ENCODE data around the gene ALG2. TPM values are rescaled to one million over a fixed set of nuclear protein-coding genes. Genes with fewer than 3 reads are reported as not detected.
A peak's percentile ranks its signal among the peaks of the same experiment; 100 is the strongest.
"Not testable (repeated sequence)": the region's sequence is repeated elsewhere in the genome, so short reads cannot be mapped to it uniquely, and the experiment has no call there.

Gene ALG2
- total RNA-seq, 1 donor from 2014 or later: 16.0 TPM

GRCh38 chr9:99244344-99245260 is 22.9 kb upstream of the ALG2 start:
- no peak for DNase-seq (ENCODE audit: low spot score)
- intact Hi-C loops (cut with DNase I): no loop called here

DNA sequence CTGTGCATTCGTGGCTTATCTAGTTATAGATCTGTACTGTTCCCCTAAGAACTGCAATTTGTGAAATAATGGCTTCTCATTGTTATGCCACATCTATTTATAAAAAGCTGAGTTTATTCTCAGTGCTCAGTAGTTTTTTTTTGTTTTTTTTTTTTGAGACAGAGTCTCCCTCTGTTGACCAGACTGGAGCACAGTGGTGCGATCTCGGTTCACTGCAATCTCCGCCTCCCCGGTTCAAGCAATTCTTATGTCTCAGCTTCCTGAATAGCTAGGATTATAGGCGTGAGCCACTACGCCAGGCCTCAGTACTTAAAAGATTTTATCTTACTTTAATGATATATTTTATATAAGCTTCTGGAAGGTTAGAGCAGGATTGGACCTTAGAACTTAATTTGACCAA is 19.4 kb upstream of the ALG2 start:
- intact Hi-C loops (cut with DNase I): no loop called here
- DNase-seq (ENCODE audit: low spot score): no peak

DNA sequence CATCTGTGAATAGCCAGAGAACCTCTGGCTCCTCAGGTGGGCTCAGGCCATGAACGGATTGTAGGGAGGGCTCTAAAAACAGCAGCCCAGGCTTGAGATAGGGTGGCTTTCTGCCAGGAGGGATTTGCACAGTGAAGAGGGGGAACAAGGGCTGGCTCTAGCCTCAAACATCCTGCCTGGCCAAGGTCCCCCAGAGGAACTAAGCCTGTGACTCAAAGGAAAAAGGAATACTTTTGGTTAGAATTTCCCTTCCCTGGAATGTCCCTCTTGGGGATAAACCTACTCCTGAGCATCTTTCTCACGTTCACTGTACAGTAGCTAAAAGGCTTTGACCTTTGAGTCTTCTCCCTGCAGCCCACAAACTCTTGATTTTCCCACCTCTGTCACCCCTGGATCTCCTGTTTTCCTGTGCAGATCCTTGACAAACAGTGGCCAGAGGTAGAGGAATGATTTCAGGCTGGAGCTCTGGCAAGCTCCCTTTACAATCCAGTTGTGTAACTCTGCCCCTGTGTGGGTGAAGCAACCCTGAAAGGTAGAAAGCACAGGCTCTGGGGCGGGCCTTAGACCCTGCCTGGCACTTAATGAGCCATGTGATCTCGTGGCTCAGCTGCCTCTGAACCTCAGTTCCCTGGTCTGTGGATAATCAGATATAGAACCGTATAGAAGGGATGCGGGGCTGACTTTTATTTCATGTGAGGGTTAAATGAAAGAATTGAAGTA is 17.8 kb upstream of the ALG2 start:
- DNase-seq (ENCODE audit: low spot score): no peak
- intact Hi-C loops (cut with DNase I): no loop called here

DNA sequence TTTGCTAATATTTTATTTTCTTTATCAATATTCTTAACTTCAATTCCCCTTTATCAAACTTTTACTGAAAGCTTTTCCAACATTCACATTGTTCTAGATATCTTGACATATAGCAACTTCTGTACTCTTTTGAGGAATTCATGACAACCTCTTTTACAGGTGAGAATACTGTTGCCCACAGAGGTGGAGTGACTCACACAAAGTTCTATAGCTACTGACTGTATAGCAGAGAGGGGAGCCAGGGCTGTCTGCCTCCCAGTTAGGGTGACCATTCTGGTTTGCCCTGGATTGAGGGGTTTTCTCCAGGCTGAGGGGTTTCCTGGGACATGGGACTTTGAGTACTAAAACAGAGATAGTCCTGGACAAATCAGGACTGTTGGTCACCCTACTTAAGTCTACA is 16.6 kb upstream of the ALG2 start:
- no peak for DNase-seq (ENCODE audit: low spot score)
- intact Hi-C loops (cut with DNase I): no loop called here

GRCh38 chr9:99237849-99238248 is 16.1 kb upstream of the ALG2 start:
- intact Hi-C loops (cut with DNase I): not testable (repeated sequence)

GRCh38 chr9:99237356-99237755 is 15.6 kb upstream of the ALG2 start:
- intact Hi-C loops (cut with DNase I): no loop called here
- DNase-seq (ENCODE audit: low spot score): no peak

More at GRCh38 chr9:99237849-99238248, 16.1 kb upstream of the ALG2 start:
- not testable (repeated sequence) for DNase-seq (ENCODE audit: low spot score)

- intact Hi-C loops (cut with DNase I): no loop called here
Observed at GRCh38 chr9:99235926-99236634, 14.3 kb upstream of the ALG2 start.

DNA sequence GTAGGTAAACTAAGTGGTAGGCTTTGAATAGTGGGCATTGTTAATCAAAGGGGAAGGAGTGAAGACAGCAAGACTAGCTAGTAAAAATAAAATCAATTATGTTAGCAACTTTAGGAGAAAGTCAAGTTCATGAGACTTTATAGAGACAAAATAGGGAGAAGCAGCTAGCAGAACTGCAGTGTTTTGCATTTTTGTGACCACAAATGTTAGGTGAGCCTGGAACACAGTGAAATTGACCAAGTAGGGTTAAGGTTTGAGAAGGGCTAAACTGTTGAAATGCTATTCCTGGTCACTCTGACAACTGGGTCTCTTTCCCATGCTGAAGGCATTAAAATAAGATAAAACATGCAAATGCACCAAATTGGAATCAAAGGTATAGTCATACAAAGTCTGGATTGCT is 13.3 kb upstream of the ALG2 start:
- intact Hi-C loops (cut with DNase I): no loop called here
- no peak for DNase-seq (ENCODE audit: low spot score)

More at GRCh38 chr9:99235926-99236634, 14.3 kb upstream of the ALG2 start:
- DNase-seq (ENCODE audit: low spot score): no peak

GRCh38 chr9:99234618-99235017 is 12.9 kb upstream of the ALG2 start:
- DNase-seq (ENCODE audit: low spot score): no peak
- intact Hi-C loops (cut with DNase I): no loop called here

- no peak for DNase-seq (ENCODE audit: low spot score)
- intact Hi-C loops (cut with DNase I): no loop called here
Observed at GRCh38 chr9:99231711-99232110, 10.0 kb upstream of the ALG2 start.

DNA sequence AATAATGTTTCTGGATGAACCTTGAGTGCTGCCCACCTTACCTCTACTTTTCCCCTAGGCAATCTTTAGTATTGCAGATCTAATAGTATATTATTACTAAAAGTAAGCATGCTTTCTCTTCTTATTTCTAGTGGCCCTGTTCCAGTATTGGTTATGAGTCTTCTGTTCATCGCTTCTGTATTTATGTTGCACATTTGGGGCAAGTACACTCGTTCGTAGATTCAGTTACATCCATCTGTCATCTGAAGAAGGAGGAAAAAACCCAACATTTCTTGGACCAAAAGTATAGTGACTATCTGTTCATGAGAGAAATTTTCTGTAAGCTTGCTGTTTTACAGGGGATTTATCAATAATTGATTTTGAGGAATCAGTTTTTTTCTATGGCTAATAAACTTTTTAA is 8.5 kb upstream of the ALG2 start:
- DNase-seq (ENCODE audit: low spot score): no peak
- intact Hi-C loops (cut with DNase I): no loop called here

- intact Hi-C loops (cut with DNase I): no loop called here
- no peak for DNase-seq (ENCODE audit: low spot score)
Observed at GRCh38 chr9:99226054-99226453, 4.3 kb upstream of the ALG2 start.

GRCh38 chr9:99224445-99224844 is 2.7 kb upstream of the ALG2 start:
- intact Hi-C loops (cut with DNase I): no loop called here

DNA sequence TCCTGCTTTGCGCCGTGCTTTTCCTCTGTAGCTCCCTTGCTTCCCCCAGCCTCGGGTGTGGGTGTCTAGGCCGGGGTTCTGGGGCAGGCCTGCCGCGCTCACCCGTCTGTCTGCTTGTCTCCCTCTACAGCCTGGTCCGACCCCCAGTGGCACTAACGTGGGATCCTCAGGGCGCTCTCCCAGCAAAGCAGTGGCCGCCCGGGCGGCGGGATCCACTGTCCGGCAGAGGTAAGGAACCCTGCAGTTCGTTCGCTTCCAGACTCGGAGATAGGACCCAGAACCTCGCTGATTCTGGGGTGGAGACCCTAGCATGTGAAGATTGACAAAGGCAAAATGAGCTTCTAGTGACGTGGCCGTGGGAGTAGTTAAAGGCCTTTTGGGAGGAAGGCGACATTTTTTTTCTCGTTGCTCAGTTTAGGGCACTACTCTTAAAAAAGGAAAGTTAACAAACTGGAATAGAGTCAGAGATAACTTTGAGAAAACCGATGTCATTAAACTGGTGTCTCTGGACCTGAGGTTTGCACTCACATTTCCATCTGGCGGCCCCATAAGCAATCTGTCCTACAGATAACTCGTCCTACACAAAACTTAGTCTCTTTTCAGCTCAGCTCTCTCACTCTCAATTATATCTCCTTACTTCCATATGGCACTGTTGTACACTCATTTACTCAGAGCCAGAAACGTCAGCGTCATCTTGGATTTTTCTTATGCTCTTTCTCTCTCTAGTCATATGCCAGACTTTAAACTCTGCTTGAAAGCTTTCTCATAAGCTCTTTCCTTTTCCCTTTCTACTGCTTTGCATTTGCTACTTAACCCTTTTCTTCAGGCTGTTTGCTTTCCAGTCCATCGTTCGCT is 901 bp upstream of the ALG2 start:
- DNase-seq (ENCODE audit: low spot score): no peak
- intact Hi-C loops (cut with DNase I): no loop called here

More at GRCh38 chr9:99224445-99224844, 2.7 kb upstream of the ALG2 start:
- no peak for DNase-seq (ENCODE audit: low spot score)

DNA sequence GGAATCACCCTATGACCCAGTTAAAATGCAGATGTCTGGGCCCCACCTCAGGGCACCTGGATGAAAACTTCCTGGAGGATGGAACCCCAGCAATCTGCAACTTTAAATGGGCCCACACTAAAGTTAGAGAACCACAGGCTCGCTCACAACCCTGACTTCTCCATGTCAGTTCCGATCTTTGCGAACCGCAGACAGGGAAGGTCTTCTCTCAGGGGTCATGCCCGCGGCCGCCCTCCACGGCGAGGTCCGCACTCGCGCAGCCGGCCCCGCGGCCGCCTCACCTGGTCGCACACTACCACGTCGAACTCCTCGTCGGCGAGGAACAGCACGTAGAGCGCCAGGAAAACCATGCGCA is 499 bp downstream of the ALG2 start:
- intact Hi-C loops (cut with DNase I): no loop called here
- DNase-seq (ENCODE audit: low spot score): peak; percentile 77

GRCh38 chr9:99220011-99220410 is 1.7 kb downstream of the ALG2 start:
- DNase-seq (ENCODE audit: low spot score): no peak
- intact Hi-C loops (cut with DNase I): no loop called here

GRCh38 chr9:99216073-99216472 is 5.7 kb downstream of the ALG2 start:
- no peak for DNase-seq (ENCODE audit: low spot score)
- intact Hi-C loops (cut with DNase I): no loop called here

DNA sequence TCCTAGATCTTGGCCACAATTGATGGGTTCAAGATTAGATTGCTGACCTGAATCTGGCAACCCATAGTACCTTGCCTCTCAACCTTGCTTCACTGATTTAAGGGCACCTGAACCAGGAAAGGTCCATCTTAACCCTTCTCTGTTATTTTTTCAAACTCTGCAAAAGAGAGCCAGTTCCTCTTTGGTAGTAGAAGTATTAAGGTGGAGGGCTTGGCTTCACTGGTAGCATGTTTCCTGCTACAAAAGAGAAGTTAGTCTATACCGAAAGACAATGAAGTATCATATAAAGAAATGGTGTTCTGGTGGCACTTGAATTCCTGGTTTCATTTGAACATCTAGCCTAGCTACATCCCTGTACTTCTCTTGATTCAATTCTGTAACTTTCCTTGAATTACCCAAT is 8.5 kb downstream of the ALG2 start:
- DNase-seq (ENCODE audit: low spot score): no peak
- intact Hi-C loops (cut with DNase I): no loop called here

DNA sequence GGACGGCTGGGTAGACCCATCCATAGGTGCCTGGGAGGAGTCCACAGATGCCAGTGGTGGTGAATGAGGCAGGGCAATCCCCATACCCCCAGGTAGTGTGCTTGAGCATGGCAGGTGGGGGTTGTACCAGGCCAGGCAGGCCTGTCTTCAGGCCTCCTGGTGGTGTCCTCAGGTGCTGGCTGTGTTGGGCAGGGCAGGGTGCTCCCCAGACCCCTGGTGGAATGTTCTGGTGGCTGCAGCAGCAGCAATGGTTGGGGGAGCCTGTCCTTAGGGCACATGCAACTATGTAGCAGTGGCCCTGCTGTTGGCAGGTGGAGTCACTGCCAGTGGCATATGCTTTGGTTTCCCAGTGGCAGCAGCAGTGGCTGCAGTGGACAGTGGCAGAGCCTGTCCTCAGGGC is 10.0 kb downstream of the ALG2 start:
- intact Hi-C loops (cut with DNase I): no loop called here
- DNase-seq (ENCODE audit: low spot score): no peak

Measured in cardiac septum (tissue), 1 donor.